GM19455 (cell line): ENCODE measurements around the gene MYO15A.

ENCODE experiments used
- ATAC-seq: cut with Tn5 transposase; IDR thresholded peaks from one replicate; pipeline ENCODE4 v1.9.1; 2021; ENCODE audit not compliant: unreplicated experiment

Gene MYO15A

GRCh38 chr17:18124345-18125126 lies 16.0 kb downstream of the MYO15A start:
- no peak for ATAC-seq

- no peak for ATAC-seq
Measured at GRCh38 chr17:18129041-18129502, 20.5 kb downstream of the MYO15A start.

- no peak for ATAC-seq
Measured at GRCh38 chr17:18132711-18133110, 24.2 kb downstream of the MYO15A start.

GRCh38 chr17:18136357-18136756 lies 27.8 kb downstream of the MYO15A start:
- no peak for ATAC-seq

- no peak for ATAC-seq
Measured at GRCh38 chr17:18138065-18138749, 29.7 kb downstream of the MYO15A start.

- no peak for ATAC-seq
Measured at GRCh38 chr17:18139092-18139491, 30.5 kb downstream of the MYO15A start.

GRCh38 chr17:18139498-18139897 lies 30.9 kb downstream of the MYO15A start:
- ATAC-seq = no peak

- ATAC-seq = no peak
Measured at GRCh38 chr17:18139949-18140348, 31.4 kb downstream of the MYO15A start.

GRCh38 chr17:18140648-18141047 lies 32.1 kb downstream of the MYO15A start:
- no peak for ATAC-seq

GRCh38 chr17:18141210-18141803 lies 32.8 kb downstream of the MYO15A start:
- ATAC-seq = no peak

GRCh38 chr17:18142417-18142816 lies 33.9 kb downstream of the MYO15A start:
- ATAC-seq = no peak

- ATAC-seq = no peak
Measured at GRCh38 chr17:18143044-18143936, 34.7 kb downstream of the MYO15A start.

GRCh38 chr17:18144261-18144660 lies 35.7 kb downstream of the MYO15A start:
- ATAC-seq = no peak

- no peak for ATAC-seq
Measured at GRCh38 chr17:18144855-18145254, 36.3 kb downstream of the MYO15A start.

- ATAC-seq = no peak
Measured at GRCh38 chr17:18145811-18146210, 37.3 kb downstream of the MYO15A start.

- no peak for ATAC-seq
Measured at GRCh38 chr17:18146259-18146658, 37.7 kb downstream of the MYO15A start.

- ATAC-seq = no peak
Measured at GRCh38 chr17:18146980-18147379, 38.4 kb downstream of the MYO15A start.

GRCh38 chr17:18148586-18148985 lies 40.0 kb downstream of the MYO15A start:
- ATAC-seq = no peak

- no peak for ATAC-seq
Measured at GRCh38 chr17:18151290-18151689, 42.7 kb downstream of the MYO15A start.

- no peak for ATAC-seq
Measured at GRCh38 chr17:18155179-18155578, 46.6 kb downstream of the MYO15A start.
